ENCODE results near the gene ATRNL1.

- TF ChIP-seq CTCF (IDR thresholded peaks at IDR 0.05) (no peak), POLR2A (IDR thresholded peaks at IDR 0.05) (no peak), POLR2AphosphoS5 (IDR thresholded peaks at IDR 0.05) (no peak)
Observed at GRCh38 chr10:115606741-115607140, 513.6 kb downstream of the ATRNL1 start.

Measured in prostate gland (tissue), 2 donors.